Measurements from ENCODE around the gene CYP17A1.
"Not testable (repeated sequence)": the region's sequence is repeated elsewhere in the genome, so short reads cannot be mapped to it uniquely, and the experiment has no call there.

The CYP17A1 gene

DNA sequence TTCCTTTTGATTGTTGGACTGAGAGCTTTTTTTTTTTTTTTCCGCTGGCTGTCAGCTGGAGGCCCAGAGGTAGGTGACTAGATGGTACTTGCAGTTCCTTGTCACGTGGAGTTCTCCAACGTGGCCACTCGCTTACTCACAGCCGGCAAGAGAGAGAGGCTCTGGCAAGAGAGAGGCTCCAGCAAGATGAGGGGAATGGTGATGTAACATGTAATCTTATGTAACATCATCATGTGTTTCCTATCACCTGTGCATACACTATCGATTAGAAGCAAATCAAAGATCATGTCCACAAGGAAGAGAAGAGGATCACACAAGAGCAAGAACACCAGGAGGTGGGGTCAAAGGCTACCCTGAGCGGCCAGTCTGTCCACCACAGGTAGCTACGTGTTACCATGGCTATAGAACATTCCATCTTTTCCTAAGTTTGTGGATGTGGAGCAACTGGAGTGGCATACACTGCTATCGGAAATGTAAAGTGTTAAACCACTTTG, 12.9 kb upstream of the CYP17A1 start:
- no peak overlapping the region for H3K4me3 ChIP-seq (ENCODE audit: low read depth, low read length)
- DNase-seq (ENCODE audit: low read depth) = no peak
- TF ChIP-seq, protein P1, sequence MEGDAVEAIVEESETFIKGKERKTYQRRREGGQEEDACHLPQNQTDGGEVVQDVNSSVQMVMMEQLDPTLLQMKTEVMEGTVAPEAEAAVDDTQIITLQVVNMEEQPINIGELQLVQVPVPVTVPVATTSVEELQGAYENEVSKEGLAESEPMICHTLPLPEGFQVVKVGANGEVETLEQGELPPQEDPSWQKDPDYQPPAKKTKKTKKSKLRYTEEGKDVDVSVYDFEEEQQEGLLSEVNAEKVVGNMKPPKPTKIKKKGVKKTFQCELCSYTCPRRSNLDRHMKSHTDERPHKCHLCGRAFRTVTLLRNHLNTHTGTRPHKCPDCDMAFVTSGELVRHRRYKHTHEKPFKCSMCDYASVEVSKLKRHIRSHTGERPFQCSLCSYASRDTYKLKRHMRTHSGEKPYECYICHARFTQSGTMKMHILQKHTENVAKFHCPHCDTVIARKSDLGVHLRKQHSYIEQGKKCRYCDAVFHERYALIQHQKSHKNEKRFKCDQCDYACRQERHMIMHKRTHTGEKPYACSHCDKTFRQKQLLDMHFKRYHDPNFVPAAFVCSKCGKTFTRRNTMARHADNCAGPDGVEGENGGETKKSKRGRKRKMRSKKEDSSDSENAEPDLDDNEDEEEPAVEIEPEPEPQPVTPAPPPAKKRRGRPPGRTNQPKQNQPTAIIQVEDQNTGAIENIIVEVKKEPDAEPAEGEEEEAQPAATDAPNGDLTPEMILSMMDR (IDR thresholded peaks at IDR 0.05; ENCODE audit: insufficient read depth, low read depth, low read length, missing control alignments) = no peak

DNA sequence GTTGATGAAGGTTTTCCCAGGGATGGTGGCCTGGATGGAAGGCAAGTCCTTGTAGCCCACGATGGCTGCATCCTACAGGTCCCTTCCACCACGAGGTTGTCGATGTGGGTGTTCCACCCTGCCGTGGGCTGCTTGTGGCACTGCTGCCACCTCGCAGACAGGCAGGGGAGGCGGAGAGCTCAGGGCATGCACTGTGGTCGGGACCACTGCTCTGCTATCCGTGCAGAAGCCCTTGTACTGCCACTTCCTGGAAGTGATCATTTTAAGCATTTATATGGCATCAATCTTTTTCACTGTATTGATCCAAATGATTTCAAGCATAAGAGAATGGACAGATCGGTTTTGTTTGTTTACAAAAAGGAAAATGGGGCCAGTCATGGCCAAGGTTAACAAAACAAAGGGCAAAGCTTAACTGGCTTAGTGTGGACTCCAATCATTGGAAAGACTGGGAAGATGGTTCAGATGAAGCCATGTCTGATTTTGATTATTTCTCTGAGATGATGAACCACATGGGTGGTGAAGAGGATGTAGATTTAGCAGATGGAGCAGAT, 8.2 kb upstream of the CYP17A1 start:
- TF ChIP-seq, protein P1 (IDR thresholded peaks at IDR 0.05; ENCODE audit: insufficient read depth, low read depth, low read length, missing control alignments) = no peak
- no peak for DNase-seq (ENCODE audit: low read depth)
- H3K4me3 ChIP-seq (ENCODE audit: low read depth, low read length) = no peak overlapping the region

DNA sequence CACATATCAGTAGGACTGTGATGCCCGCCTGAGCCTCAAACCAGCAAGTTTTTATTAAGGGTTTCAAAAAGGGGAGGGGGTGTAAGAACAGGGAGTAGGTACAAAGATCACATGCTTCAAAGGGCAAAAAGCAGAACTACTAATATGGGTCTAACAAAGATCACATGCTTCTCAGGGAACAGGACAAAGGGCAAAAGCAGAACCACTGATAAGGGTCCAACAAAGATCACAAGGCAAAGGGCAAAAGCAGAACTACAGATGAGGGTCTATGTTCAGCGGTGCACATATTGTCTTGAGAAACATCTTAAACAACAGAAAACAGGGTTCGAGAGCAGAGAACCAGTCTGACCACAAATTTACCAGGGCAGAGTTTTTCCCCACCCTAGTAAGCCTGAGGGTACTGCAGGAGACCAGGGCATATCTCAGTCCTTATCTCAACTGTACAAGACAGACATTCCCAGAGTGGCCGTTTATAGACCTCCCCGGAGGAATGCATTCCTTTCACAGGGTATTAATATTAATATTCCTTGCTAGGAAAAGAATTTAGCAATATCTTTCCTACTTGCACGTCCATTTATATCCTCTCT, 7.1 kb upstream of the CYP17A1 start:
- DNase-seq (ENCODE audit: low read depth); H3K4me3 ChIP-seq (ENCODE audit: low read depth, low read length): not testable (repeated sequence)

DNA sequence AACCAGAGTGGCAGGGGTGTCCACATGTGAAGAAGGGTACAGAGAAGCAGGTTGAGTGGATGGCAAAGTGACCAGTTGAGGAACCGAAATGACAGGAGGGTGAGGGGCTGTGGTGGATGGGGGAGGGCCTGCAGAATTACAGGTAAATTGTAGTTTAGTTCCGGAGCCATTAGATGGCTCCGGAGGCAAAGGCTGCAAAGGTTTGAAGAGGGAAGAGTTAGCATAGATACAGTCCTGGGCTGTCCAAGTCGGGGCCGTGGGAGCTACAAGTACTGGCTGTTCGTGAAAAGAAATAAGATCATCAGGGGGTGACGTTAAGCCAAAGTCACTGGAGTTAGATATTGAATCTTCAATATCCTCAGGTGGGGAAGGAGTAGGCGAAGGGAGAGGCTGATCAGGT, 5.9 kb upstream of the CYP17A1 start:
- not testable (repeated sequence) for H3K4me3 ChIP-seq (ENCODE audit: low read depth, low read length); DNase-seq (ENCODE audit: low read depth)

DNA sequence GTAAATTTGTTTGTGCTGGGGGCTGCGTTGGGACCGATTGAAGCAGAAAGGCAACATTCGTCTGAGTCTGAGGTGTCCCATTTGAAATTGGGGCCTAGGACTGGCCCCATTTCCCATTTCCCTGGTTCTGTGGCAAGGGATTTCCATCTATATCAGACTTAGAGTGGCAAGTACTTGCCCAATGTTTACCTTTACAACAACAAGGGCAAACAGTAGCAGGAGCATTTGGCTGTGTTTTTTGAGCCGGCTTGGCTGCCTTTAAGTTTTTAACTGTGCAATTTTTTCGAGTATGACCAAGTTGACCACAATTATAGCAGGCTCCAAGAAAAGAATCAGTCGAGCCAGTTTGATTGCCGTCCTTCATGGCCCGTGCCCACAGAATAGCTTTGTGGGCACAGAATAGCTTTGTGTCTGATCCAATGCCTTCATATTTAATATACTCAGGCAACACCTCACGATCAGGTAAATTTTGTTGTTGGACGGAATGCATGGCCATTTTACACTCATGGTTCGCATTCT, 4.7 kb upstream of the CYP17A1 start:
- TF ChIP-seq, protein P1 (IDR thresholded peaks at IDR 0.05; ENCODE audit: insufficient read depth, low read depth, low read length, missing control alignments) = no peak
- no peak for DNase-seq (ENCODE audit: low read depth)
- no peak overlapping the region for H3K4me3 ChIP-seq (ENCODE audit: low read depth, low read length)

DNA sequence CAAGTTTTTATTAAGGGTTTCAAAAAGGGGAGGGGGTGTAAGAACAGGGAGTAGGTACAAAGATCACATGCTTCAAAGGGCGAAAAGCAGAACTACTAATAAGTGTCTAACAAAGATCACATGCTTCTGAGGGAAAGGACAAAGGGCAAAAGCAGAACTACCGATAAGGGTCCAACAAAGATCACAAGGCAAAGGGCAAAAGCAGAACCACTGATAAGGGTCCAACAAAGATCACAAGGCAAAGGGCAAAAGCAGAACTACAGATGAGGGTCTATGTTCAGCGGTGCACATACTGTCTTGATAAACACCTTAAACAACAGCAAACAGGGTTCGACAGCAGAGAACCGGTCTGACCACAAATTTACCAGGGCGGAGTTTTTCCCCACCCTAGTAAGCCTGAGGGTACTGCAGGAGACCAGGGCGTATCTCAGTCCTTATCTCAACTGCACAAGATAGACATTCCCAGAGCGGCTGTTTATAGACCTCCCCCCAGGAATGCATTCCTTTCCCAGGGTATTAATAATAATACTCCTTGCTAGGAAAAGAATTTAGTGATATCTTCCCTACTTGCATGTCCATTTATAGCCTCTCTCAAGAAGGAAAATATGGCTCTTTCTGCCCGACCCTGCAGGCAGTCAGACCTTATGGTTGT, 1.2 kb upstream of the CYP17A1 start:
- H3K4me3 ChIP-seq (ENCODE audit: low read depth, low read length); DNase-seq (ENCODE audit: low read depth): not testable (repeated sequence)

DNA sequence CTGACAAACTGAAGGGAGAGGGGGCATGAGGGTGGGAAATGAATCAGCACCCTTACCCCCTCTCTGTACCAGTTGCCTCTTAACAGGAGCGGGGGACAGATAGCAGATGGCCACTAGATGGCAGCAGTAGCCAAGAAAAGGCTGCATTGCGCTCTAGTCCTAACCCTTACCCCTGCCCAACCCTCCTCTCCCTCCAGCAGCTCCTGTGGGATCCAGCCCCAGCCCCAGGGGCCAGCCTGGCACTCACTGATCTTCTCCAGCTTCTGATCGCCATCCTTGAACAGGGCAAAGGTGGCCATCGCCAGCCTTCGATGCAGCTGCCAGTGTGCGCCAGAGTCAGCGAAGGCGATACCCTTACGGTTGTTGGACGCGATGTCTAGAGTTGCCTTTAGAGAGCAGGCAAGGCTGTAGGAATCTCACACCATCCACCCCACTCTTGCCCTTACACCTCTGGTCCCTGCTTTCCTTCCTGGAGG, 2.2 kb downstream of the CYP17A1 start:
- peak; percentile 81 for DNase-seq (ENCODE audit: low read depth)
- H3K4me3 ChIP-seq (ENCODE audit: low read depth, low read length) = no peak overlapping the region
- TF ChIP-seq, protein P1 (IDR thresholded peaks at IDR 0.05; ENCODE audit: insufficient read depth, low read depth, low read length, missing control alignments) = peak; percentile 86

DNA sequence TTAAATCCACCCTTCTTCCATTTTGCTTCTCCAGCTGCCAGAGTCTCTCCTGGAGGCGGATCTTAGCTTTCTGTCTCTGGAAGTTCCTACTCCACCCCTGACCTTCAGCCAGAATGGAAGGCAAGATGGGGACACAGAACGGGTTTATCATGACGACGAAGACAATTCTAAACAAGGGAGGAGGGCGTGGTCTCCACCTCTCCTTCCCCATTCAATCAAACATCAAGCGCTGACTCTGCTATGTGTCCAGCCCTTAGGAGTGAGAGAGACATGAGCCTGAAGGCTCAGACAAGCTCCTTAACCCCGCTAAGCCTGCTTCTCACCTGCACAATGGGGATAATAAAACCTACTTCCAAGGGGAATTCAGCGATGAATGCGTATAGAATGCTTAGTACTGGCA, 3.1 kb downstream of the CYP17A1 start:
- no peak for DNase-seq (ENCODE audit: low read depth)
- H3K4me3 ChIP-seq (ENCODE audit: low read depth, low read length) = no peak overlapping the region
- TF ChIP-seq, protein P1 (IDR thresholded peaks at IDR 0.05; ENCODE audit: insufficient read depth, low read depth, low read length, missing control alignments) = no peak
